ENCODE data around the gene WDHD1. TPM values are rescaled to one million over a fixed set of nuclear protein-coding genes. Genes with fewer than 3 reads are reported as not detected.
A peak's percentile ranks its signal among the peaks of the same experiment; 100 is the strongest.

Gene WDHD1
- polyA plus RNA-seq, 3 donors = 0.19 to 0.37 (median 0.30) TPM

- H2AFZ ChIP-seq (ENCODE audit: insufficient read depth, low read depth, low read length, poor library complexity, severe bottlenecking) = no peak overlapping the region
- no peak overlapping the region for H3K9ac ChIP-seq (ENCODE audit: insufficient read depth, low read length, poor library complexity, severe bottlenecking)
- TF ChIP-seq, protein P1, sequence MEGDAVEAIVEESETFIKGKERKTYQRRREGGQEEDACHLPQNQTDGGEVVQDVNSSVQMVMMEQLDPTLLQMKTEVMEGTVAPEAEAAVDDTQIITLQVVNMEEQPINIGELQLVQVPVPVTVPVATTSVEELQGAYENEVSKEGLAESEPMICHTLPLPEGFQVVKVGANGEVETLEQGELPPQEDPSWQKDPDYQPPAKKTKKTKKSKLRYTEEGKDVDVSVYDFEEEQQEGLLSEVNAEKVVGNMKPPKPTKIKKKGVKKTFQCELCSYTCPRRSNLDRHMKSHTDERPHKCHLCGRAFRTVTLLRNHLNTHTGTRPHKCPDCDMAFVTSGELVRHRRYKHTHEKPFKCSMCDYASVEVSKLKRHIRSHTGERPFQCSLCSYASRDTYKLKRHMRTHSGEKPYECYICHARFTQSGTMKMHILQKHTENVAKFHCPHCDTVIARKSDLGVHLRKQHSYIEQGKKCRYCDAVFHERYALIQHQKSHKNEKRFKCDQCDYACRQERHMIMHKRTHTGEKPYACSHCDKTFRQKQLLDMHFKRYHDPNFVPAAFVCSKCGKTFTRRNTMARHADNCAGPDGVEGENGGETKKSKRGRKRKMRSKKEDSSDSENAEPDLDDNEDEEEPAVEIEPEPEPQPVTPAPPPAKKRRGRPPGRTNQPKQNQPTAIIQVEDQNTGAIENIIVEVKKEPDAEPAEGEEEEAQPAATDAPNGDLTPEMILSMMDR (IDR thresholded peaks at IDR 0.05) = no peak
- H3K36me3 Mint-ChIP-seq = peaks cover 29 to 31% of the 10 kb centered on the region in 2 donors
- intact Hi-C loops (cut with micrococcal nuclease) = no loop called here
- peaks cover 58% of the 10 kb centered on the region for H3K4me1 Mint-ChIP-seq
- no peaks in the 10 kb centered on the region for H3K9me3 ChIP-seq (replicated peaks in 1 of 2; ENCODE audit: control insufficient read depth in 1 of 2, insufficient read depth in 1 of 2, low read length in 2 of 2)
- peak overlapping the region; percentile 24 to 33 for H3K27ac ChIP-seq (ENCODE audit: low read depth in 1 of 2, low read length in 2 of 2)
- H3K27me3 Mint-ChIP-seq (ENCODE audit: low read depth in 3 of 3) = no peaks in the 10 kb centered on the region
- peaks cover 100% of the 10 kb centered on the region for H4K20me1 ChIP-seq (ENCODE audit: insufficient read depth, low read length)
- DNase-seq = peak; percentile 43 to 72 (median 52)
- H3K36me3 ChIP-seq (replicated peaks in 1 of 2; ENCODE audit: control insufficient read depth in 1 of 2, insufficient read depth in 2 of 2, low read length in 2 of 2) = peaks cover 0 to 27% of the 10 kb centered on the region in 2 donors
- H3K9me3 Mint-ChIP-seq = peaks cover 0 to 2% (median 0%) of the 10 kb centered on the region in 7 donors
- H3K4me3 ChIP-seq (replicated peaks in 1 of 3; ENCODE audit: low read depth in 2 of 3, low read length in 3 of 3) = no peak overlapping the region
- H3K4me3 Mint-ChIP-seq = peak overlapping the region in 1 of 2 donors; percentile 8
- peaks cover 19 to 30% of the 10 kb centered on the region in 2 donors for H3K4me1 ChIP-seq (ENCODE audit: control insufficient read depth in 1 of 2, insufficient read depth in 2 of 2, low read length in 2 of 2)
- peaks cover 95% of the 10 kb centered on the region for H3K79me2 ChIP-seq (ENCODE audit: insufficient read depth, low read length)
- peak overlapping the region in 6 of 7 donors; percentile 31 to 94 (median 80) for H3K27ac Mint-ChIP-seq
- H3K4me2 ChIP-seq (replicated peaks; ENCODE audit: extremely low read depth, low read length, poor library complexity, severe bottlenecking) = no peak overlapping the region
- no peaks in the 10 kb centered on the region for H3K27me3 ChIP-seq (ENCODE audit: control insufficient read depth in 2 of 2, insufficient read depth in 2 of 2, low read length in 2 of 2)
- WGBS (ENCODE audit: insufficient coverage) = no CpG with 5 or more reads among the region's 1 CpG
These were observed 136.1 kb downstream of the WDHD1 start for GRCh38 chr14:54890788-54891187.

- peaks cover 19 to 30% of the 10 kb centered on the region in 2 donors for H3K4me1 ChIP-seq (ENCODE audit: control insufficient read depth in 1 of 2, insufficient read depth in 2 of 2, low read length in 2 of 2)
- DNase-seq = no peak
- H3K27me3 Mint-ChIP-seq (ENCODE audit: low read depth in 3 of 3) = peaks cover 0 to under 1% (median 0%) of the 10 kb centered on the region in 3 donors
- 96% methylated on average over 4 of the region's 8 CpGs for WGBS (ENCODE audit: insufficient coverage)
- no peaks in the 10 kb centered on the region for H3K27me3 ChIP-seq (ENCODE audit: control insufficient read depth in 2 of 2, insufficient read depth in 2 of 2, low read length in 2 of 2)
- no peak overlapping the region for H3K4me3 Mint-ChIP-seq
- no peaks in the 10 kb centered on the region for H3K9me3 ChIP-seq (replicated peaks in 1 of 2; ENCODE audit: control insufficient read depth in 1 of 2, insufficient read depth in 1 of 2, low read length in 2 of 2)
- H4K20me1 ChIP-seq (ENCODE audit: insufficient read depth, low read length) = peaks cover 100% of the 10 kb centered on the region
- H3K79me2 ChIP-seq (ENCODE audit: insufficient read depth, low read length) = peaks cover 95% of the 10 kb centered on the region
- H3K36me3 ChIP-seq (replicated peaks in 1 of 2; ENCODE audit: control insufficient read depth in 1 of 2, insufficient read depth in 2 of 2, low read length in 2 of 2) = peaks cover 2 to 27% of the 10 kb centered on the region in 2 donors
- H3K9me3 Mint-ChIP-seq = peaks cover 0 to 2% (median 0%) of the 10 kb centered on the region in 7 donors
- no peak overlapping the region for H2AFZ ChIP-seq (ENCODE audit: insufficient read depth, low read depth, low read length, poor library complexity, severe bottlenecking)
- no peak overlapping the region for H3K9ac ChIP-seq (ENCODE audit: insufficient read depth, low read length, poor library complexity, severe bottlenecking)
- peak overlapping the region in 2 of 7 donors; percentile 7 to 63 for H3K27ac Mint-ChIP-seq
- TF ChIP-seq, protein P1 (IDR thresholded peaks at IDR 0.05) = no peak
- no peak overlapping the region for H3K4me3 ChIP-seq (replicated peaks in 1 of 3; ENCODE audit: low read depth in 2 of 3, low read length in 3 of 3)
- peaks cover 51% of the 10 kb centered on the region for H3K4me1 Mint-ChIP-seq
- no peak overlapping the region for H3K27ac ChIP-seq (ENCODE audit: low read depth in 1 of 2, low read length in 2 of 2)
- no peak overlapping the region for H3K4me2 ChIP-seq (replicated peaks; ENCODE audit: extremely low read depth, low read length, poor library complexity, severe bottlenecking)
- intact Hi-C loops (cut with micrococcal nuclease) = no loop called here
- peaks cover 28 to 32% of the 10 kb centered on the region in 2 donors for H3K36me3 Mint-ChIP-seq
These were observed 137.0 kb downstream of the WDHD1 start for GRCh38 chr14:54889919-54890318.

Other genes starting within 250 kb of the WDHD1 start
- 10 to 100 TPM; 55.3 to 68.6 (median 63.3) TPM for gene GCH1, start 124.3 kb downstream of the WDHD1 start, polyA plus RNA-seq
- 1 to 10 TPM; 2.5 to 5.0 (median 3.0) TPM for gene SOCS4, start 137 bp upstream of the WDHD1 start, polyA plus RNA-seq
- gene MAPK1IP1L, start 24.5 kb upstream of the WDHD1 start, polyA plus RNA-seq = 10 to 100 TPM; 44.8 to 89.8 (median 67.8) TPM
- gene LGALS3, start 102.2 kb upstream of the WDHD1 start, polyA plus RNA-seq = 100 to 1,000 TPM; 266 to 878 (median 788) TPM
- gene DLGAP5, start 164.5 kb upstream of the WDHD1 start, polyA plus RNA-seq = under 1 TPM in 1 of 3 donors, not detected in 2; 0.23 TPM
- 10 to 100 TPM; 10.3 to 18.1 (median 17.3) TPM for gene FBXO34, start 244.3 kb upstream of the WDHD1 start, polyA plus RNA-seq